ENCODE data around the gene PFKP.
A peak's percentile ranks its signal among the peaks of the same experiment; 100 is the strongest.
"Not testable (repeated sequence)": the region's sequence is repeated elsewhere in the genome, so short reads cannot be mapped to it uniquely, and the experiment has no call there.

PFKP gene

DNA sequence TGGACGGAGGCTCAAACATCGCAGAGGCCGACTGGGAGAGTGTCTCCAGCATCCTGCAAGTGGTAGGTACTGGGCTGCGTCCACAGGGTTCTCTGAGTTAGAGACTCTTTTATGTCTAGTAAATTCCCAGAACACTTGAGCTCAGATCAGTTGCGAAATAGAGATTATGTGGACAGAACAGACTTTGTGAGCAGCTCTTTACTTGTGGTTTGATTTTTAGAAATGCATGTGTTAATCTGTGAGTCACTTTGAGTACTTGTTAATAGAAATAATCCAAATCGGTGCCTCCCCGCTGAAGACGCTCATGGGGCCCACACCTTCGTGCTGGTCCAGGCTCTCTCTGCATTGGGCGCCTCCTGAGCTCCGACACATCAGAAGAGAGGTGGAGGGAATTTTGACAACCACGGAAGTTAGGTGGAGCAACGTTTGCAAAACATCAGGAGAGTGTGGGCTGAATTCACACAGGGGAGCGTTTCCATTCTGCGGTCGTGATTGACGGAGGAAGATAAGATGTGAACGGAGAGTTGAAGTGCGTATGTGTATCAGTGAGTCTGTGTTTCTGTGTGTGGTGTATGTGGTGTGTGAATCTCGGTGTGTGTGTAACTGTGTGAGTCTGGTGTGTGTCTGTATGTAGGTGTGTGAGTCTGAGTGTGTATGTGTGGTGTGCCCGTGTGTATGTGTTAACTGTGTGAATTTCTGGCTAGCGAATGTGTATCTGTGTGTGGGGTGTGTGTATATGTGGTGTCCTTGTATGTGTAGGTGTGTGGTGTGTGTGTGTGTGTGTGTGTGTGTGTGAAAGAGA is 32.1 kb downstream of the PFKP start:
- no peak for DNase-seq

DNA sequence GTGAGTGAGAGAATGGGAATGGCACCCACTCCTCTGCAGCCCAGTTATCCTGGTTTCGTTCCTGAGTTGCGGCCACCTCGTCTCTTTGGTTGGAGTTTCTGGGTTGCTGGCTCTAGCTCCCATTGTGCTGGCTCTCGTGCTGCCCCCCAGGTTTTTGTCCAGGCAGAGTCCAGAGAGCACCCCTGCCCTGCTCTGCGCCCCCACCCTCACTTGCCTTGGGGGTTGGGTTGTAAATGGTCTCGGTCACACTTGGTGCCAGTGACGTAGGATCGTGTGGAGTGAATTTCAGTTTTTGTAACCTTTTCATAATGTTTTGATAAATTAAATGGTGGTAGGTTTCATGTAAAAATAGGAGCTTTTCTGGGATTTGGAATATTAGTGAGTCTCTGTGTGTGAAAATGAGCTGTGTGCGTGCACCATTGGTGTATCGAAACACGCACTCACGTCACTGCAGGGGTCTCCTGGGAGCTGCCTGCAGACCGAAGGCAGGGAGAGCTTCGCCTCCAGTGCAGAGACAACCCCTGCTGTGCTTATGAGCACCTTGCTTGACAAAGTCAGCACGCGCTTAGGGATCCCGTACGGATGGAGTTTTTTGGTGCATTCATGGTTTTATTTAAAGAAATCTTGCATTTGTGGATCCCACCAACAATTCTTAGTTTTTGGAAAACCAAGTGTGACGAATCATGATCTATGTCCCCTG is 32.9 kb downstream of the PFKP start:
- no peak for DNase-seq

DNA sequence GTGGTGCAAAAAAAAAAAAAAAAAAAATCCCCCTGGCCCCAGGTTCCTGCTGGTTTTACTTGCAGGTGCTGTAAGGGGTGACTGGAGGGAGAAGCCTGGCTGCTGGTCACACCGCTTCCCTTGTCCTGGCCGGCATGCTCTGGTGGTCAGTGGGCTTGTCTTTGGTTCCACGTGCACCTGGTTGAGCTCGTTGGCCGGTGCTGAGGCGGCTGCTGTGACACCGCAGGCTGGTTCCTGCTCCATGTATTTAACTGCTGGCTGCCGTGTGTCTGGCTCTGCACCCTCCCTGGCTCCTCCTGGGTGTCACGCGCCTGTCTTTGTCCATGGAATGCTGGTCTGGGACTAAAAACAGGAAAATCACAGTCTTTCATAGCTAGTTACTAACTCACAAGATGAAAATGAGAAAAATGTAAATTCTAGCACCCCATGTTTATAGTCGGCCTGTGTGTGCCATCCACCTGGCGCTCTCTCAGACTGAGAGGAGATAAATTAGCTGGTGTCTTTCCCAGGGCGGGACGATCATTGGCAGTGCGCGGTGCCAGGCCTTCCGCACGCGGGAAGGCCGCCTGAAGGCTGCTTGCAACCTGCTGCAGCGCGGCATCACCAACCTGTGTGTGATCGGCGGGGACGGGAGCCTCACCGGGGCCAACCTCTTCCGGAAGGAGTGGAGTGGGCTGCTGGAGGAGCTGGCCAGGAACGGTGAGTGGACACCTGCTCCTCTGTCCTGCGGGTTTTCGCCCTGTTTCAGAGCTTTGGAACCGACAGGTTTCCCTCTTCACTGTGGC is 33.7 kb downstream of the PFKP start:
- no peak for DNase-seq

DNA sequence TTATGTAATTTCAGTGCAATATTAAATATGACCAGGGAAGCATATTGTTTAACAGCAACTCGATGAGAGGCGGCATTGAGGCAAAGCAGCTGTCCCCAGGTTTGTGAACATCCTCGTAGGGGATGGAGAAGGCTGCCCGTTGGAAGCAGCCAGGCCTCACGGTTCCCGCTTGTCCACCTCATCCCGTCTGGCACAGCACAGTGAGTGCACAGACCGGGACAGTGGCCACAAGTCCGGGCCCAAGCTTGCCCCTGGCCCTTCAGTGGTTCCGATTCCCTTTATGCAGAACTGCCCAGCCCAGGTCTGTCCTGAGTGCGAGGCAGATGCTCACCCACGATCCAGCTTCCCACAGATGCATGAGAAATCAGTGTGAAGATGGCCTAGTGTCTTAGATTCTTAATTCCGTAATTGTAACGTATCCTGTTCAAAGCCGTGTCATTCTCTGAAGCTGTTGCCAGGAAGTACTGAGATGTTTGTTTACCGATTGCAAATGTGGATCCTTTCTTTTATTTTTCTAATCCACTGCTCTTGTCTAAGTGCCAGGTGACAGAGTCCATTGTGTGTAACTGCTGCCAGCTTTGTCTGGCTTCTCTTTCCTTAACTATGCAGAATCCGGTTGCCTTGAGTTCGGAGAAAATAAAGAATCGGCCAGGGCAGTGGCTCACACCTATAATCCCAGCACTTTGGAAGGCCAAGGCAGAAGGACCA is 35.5 kb downstream of the PFKP start:
- peak; percentile 44 for DNase-seq

DNA sequence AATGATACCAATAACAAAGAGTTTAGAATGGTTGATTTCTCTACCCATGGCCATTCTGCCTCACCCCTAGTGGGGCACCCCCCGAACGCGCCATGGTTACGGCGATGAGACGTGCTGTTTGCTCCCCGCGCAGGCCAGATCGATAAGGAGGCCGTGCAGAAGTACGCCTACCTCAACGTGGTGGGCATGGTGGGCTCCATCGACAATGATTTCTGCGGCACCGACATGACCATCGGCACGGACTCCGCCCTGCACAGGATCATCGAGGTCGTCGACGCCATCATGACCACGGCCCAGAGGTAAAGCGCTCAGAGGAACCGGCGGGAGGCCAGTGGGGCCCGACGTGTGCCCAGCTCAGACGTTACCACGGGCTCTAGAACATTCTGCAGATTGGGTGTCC is 36.3 kb downstream of the PFKP start:
- no peak for DNase-seq

DNA sequence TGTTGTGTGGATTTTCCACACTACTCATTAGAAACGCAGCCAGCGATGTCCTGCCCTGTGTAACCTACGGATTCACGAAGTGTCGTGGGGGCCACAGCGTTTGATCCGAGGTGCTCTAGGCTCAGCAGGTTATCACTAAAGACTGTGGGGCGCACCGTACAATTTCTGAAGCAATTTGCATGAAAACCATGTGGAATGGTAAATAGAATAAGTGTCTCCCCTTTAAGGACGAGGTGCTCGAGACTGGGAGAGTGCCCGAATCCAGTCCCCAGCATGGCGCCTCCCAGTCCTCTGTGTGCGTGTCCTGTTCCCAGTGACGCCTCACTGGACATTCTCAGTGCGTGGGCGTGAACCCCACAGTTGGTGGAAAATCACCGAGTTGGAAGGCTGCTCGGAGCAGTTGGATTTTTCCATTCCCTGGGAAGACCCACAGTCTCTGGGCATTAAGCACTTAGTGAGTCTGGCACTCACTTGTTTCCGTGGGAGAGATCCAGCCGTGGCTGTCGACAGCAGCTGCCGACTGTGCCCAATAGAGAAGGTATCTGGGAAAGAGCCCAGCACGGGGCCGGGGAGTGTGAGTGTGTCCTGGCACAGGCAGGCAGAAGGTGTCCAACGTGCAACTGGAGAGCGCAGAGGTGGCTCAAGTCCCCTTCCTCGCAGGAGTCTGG is 37.0 kb downstream of the PFKP start:
- no peak for DNase-seq

DNA sequence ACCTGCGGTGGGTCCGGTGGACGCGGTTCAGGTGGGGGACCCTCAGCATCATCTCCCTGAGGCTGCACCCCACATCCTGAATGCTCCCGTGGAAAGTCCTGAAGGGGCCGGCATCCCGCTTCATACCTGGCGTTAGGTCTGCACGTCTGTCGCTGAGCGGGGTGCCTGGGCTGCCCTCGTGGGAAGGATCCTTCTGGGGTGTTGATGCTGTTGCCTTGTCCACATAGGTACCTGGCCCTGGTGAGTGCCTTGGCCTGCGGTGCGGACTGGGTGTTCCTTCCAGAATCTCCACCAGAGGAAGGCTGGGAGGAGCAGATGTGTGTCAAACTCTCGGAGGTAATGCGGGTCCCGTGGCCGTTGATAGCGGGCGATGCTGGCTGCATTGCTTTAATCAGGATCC is 37.8 kb downstream of the PFKP start:
- no peak for DNase-seq

DNA sequence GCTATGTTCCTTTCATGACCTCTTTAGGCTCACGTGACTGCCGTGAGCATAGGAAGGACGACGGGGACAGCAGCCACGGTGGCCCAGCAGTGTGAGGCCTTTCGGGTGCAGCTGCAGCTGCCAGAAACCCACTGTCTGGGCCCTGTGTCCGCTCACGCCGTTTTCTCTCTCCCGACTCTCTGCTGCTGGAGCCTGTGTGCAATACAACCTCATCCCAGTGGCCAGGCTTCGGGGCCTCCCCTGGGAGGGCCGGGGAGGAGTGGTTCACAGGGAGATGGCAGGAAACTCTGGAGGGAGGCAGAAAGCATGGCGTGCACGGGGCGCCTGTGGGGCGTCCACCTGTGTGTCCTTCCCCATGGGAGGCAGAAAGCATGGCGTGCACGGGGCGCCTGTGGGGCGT is 38.6 kb downstream of the PFKP start:
- DNase-seq, result no peak

DNA sequence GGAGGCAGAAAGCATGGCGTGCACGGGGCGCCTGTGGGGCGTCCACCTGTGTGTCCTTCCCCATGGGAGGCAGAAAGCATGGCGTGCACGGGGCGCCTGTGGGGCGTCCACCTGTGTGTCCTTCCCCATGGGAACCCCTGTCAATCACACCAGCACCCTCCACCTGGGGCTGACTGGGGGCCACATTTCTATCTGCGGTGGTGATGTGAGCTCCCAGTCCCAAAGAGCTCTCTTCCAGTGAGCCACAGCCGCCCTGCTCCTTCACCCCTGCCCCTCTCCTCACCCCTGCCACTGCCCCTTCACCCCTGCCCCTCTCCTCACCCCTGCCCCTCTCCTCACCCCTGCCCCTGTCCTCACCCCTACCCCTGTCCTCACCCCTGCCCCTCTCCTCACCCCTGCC is 39.0 kb downstream of the PFKP start:
- not testable (repeated sequence) for DNase-seq

DNA sequence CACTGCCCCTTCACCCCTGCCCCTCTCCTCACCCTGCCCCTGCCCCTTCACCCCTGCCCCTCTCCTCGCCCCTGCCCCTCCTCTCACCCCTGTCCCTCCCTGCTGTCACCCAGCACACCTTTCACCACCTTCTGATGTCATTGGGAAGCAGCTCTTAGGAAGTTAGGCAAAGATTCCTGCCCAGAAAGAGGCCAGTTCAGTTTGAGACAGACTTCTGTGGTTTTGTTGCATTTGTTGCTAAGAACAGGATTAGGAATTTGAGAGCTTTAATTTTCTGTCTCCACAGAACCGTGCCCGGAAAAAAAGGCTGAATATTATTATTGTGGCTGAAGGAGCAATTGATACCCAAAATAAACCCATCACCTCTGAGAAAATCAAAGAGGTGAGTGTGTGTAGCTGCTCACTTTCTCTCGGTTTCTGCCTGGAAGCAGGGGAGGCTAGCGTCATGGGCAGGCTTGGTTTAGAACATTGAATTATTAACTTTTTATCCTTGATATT is 39.6 kb downstream of the PFKP start:
- DNase-seq, result no peak

DNA sequence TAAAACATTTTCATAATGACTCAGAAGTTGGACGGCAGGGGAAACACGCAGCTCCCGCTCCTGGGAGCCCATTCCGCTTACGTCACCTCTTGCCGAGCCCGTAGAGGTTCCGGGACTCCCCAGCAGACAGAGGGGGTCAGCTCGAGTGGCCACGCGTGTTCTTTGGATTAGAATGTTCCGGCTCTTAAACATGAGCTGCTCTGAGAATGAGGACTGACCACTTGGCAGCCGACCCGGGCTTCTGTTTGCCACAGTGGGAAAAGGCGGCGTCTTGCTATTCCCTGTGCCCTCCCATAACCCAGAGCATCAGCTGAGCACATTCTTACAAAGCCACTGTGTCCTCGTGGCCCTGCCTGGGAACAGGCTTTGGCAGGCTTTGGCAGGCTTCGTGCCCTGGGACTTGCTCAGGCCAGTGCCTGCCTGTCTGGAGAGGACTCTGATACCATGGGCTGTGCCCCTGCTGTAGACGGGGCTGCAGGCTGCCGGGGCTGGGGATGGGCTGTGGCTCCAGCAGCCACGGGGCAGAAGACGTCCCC is 40.1 kb downstream of the PFKP start:
- peak; percentile 98 for DNase-seq

DNA sequence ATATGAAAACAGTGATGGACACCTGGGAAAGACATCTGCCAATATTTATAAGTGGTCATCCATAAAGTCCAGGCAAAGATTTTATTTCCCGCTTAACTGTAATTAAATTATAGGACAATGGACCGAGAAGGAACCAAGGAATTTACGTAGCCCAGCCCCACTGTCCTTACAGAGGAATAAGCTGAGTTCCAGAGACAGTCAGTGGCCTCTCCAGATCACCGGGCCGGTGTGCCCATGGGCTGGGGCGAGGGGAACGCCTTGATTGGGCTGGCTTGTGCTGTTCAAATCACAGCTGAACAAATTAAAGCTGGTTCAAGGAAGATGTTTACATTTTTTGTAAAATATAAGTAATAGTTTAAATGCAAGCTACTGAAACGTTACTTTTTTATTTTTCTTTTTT is 40.7 kb downstream of the PFKP start:
- DNase-seq, result no peak

DNA sequence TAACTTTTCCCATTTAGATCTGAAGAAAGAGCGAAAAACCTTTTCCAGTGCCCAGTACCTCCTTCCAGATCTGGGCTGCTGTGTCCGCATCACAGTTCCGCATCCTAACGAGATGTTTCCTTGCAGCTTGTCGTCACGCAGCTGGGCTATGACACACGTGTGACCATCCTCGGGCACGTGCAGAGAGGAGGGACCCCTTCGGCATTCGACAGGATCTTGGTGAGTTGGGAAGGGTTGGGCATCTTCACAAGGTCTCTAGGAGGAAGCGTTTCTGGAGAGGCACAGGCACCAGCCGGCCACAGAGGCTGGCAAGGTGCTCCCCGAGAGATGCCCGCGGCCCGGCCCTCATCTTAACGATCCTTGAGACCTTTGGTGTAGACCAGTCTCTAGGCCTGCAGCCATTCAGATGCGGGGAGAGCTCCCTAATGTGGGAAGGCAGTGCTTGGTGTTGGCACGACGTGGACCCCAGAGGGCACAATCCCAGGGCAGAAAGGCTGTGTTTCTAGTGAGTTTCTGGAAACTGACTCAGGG is 41.3 kb downstream of the PFKP start:
- no peak for DNase-seq

DNA sequence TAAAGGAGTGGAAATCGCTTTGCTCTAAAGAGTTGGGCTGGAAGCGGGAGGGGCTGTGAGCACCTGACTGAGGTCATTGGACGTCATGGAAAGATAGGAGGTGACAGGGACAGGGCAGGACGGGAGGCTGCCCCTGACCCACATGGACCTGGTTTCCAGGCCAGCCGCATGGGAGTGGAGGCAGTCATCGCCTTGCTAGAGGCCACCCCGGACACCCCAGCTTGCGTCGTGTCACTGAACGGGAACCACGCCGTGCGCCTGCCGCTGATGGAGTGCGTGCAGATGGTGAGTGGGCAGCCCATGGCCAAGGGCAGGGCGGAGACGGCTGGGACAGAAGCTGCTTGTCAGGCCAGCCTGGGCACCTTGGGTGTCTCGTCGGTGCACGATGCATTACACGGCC is 41.8 kb downstream of the PFKP start:
- no peak for DNase-seq

DNA sequence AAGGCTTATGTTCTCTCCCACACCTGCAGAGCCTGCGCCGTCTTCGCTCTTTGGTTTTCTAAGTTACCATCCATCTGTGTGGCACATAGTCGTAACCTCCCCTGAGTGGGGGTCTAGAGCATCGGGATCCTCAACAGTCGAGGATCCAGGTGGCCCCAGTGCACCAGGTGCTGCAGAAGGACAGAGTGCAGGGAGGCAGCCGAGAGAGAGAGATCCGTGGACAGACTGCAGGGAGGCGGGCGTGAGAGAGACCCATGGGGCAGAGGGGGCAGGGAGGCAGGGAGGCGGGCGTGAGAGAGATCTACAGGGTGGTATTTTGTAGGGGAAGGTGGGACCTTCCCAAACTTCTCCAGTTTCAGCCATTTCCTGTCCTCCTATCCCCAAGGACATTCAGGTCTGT is 42.3 kb downstream of the PFKP start:
- DNase-seq, result no peak

DNA sequence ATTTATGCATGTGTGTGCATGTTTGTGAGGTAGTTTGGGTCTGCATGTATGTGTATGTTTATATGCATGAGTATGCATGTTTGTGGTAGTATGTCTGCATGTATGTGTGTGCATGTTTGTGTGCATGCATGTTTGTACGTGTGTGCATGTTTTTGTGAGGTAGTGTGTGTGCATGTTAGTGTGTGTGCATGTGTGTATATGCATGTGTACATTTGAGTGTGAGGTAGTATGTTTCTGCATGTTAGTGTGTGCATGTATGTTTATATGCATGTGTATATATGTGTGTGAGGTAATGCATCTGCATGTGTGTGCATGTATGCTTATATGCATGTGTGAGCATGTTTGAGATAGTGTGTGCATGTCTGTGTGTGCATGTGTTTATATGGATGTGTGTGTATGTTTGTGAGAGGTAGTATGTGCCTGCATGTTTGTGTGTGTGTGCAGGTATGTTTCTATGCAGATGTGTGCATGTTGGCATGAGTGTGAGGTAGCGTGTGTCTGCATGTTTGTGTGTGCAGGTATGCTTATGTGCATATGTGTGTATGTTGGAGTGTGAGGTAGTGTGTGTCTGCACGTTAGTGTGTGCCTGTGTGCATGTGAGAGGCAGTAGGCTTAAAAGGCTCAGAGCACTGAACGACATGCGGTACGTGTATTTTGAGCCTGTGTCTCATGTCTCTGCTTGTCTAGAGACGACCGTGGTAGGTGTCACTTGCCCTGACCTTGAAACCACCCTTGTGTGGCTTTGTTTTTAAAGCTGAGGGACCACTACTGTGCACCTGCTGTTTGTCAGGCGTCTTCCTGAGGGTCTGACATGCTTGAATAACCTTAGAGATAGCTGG is 43.7 kb downstream of the PFKP start:
- DNase-seq, result no peak

DNA sequence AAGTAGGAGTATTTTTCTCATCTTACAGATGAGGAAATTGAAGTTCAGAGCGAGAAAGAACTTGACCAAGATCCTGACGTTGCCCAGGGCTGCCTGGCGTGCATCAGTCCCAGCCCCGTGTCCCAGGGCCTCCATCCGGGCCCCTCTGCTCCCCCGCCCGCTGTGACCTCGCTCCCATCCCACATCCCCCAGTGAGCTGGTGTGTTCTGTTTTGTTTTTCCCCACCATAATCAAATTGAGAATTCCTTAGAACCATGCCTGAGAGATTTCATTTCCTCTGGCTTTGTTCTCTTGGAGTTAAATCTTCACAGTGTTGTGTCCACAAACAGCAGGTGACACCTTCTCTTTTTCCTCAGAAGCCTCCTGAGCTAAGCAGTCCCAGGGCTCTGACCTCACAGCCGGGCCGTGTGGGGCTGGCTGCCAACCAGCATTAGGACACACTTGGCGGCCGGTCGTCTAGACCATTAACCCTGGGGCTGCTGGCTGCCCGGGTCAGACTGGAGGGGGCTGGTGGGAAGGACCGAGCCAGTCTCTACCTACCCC is 44.3 kb downstream of the PFKP start:
- DNase-seq, result no peak

DNA sequence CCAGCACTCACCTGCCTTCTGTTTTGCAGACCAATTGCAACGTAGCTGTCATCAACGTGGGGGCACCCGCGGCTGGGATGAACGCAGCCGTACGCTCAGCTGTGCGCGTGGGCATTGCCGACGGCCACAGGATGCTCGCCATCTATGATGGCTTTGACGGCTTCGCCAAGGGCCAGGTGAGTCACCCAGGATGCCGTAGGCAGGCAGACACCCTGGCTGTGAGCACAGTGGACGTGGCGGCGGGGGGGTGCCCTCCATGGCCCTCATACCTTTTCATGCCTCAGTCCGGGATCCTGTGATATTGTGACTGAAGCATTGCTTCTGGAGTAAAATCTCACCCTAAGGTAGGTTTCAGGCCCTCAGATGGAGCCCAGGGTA is 46.0 kb downstream of the PFKP start:
- no peak for DNase-seq

DNA sequence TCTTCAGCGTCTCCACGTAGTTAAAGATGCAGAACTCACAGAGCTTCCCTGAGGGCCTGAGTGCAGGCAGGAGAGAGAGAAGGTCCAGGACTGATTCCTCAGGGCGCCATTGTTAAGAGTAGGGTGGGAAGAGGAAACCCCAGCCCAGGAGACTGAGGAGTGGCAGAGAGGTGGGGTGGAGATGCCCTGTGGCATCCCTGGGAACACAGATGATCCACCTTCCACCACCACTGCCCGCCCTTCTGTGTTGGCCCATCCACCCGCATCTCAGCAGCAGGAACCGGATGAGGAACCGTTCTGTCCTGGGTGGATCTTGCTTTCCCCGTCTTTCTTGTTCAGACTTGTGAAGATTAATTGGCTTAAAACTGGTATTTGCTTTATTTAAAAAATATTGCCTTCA is 48.3 kb downstream of the PFKP start:
- DNase-seq, result no peak

DNA sequence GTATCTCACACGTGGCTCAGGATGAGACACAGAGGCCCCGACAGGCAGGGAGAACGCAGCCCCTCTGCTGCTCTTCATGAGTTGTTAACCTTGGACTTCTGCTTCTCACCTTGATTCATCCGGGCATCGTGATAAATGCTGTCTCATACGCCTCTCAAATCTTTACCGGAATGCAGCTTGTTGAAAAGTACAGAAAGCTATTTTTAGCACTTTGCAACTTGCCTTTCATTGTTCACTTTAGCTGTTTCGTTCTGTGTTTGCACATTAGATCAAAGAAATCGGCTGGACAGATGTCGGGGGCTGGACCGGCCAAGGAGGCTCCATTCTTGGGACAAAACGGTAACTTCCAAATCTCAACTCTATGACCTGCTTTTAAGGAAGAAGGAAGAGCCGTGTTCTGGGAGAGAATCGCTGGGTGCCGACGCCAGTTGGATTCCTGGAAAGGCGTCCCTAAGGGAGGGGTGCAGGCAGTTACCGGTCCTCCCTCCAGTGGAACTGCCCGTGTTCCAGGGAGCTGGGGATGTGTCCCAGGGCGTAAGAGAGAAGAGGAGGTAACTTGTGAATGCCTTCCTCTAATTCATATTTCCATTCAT is 49.3 kb downstream of the PFKP start:
- no peak for DNase-seq

Measured in kidney glomerular epithelial cell (primary cell).